IMR-90 (cell line): ENCODE results near the gene CDYL2. TPM values are rescaled to one million over a fixed set of nuclear protein-coding genes. Genes with fewer than 3 reads are reported as not detected.

Source experiments
- ATAC-seq: fragments of 200-7000 bp; cut with Tn5 transposase; 2 replicates; pipeline ENCODE4 v1.9.1; 2020; ENCODE audit warnings: low read depth, mild to moderate bottlenecking, moderate library complexity
- BruUV-seq: library from RNA; stranded (reverse); fragments of 400-500 nt; replicated peaks from 2 replicates; lab custom pipeline; 2021; lab: Mats Ljungman, UMichigan
- CTCF ChIA-PET: fragments of 300-600 bp; formaldehyde crosslinking; extraction: SDS; loops from one replicate; lab custom pipeline; 2021; ENCODE audit warnings: antibody characterized with exemption; lab: Yijun Ruan, JAX
- POLR2A ChIA-PET: fragments of 300-600 bp; sonication (Branson Sonifier 250); formaldehyde crosslinking; loops from one replicate; lab custom pipeline; 2022; ENCODE audit warnings: antibody characterized with exemption; ENCODE audit not compliant: unreplicated experiment; lab: Charles Lee
- DNase-seq: peaks from one replicate; pipeline ENCODE4 v3.0.0; 2013
- H2AFZ ChIP-seq: replicated peaks from 2 replicates; pipeline ENCODE3; 2013; ENCODE audit warnings: low read length, mild to moderate bottlenecking; ENCODE audit not compliant: poor library complexity
- H2AK5ac ChIP-seq: 2 replicates; pipeline ENCODE4 v1.6.1; 2013; ENCODE audit warnings: low read depth, low read length, inconsistent platforms
- H2AK9ac ChIP-seq: replicated peaks from 2 replicates; pipeline ENCODE3; 2013; ENCODE audit warnings: mild to moderate bottlenecking, low read depth, low read length, moderate library complexity; ENCODE audit not compliant: poor library complexity
- H2BK120ac ChIP-seq: 2 replicates; pipeline ENCODE4 v1.6.1; 2013; ENCODE audit warnings: low read depth, low read length, inconsistent platforms
- H2BK15ac ChIP-seq: 3 replicates; pipeline ENCODE4 v1.6.1; 2013; ENCODE audit warnings: low read depth, low read length, inconsistent platforms
- H2BK20ac ChIP-seq: 2 replicates; pipeline ENCODE4 v1.6.1; 2013; ENCODE audit warnings: low read depth, mild to moderate bottlenecking, inconsistent platforms, low read length, moderate library complexity
- H2BK5ac ChIP-seq: 2 replicates; pipeline ENCODE4 v1.6.1; 2013; ENCODE audit warnings: mild to moderate bottlenecking, low read depth, low read length, inconsistent platforms; ENCODE audit not compliant: poor library complexity, severe bottlenecking
- H3K14ac ChIP-seq: replicated peaks from 2 replicates; pipeline ENCODE4 v1.6.1; 2013; ENCODE audit warnings: low read depth, low read length, inconsistent platforms
- H3K18ac ChIP-seq: 2 replicates; pipeline ENCODE4 v1.6.1; 2013; ENCODE audit warnings: low read depth, low read length, control low read depth
- H3K23ac ChIP-seq: 2 replicates; pipeline ENCODE4 v1.6.1; 2013; ENCODE audit warnings: low read depth, low read length, inconsistent platforms
- H3K27ac ChIP-seq: 2 replicates; pipeline ENCODE4 v1.5.1; 2013; ENCODE audit warnings: mild to moderate bottlenecking, control low read depth, low read length; ENCODE audit not compliant: insufficient read depth
- H3K27me3 ChIP-seq: 2 replicates; pipeline ENCODE4 v1.6.1; 2013; ENCODE audit warnings: low read length; ENCODE audit not compliant: control insufficient read depth, insufficient read depth
- H3K36me3 ChIP-seq: 2 replicates; pipeline ENCODE4 v1.6.1; 2013; ENCODE audit warnings: low read length, mixed read lengths; ENCODE audit not compliant: control insufficient read depth, insufficient read depth
- H3K4ac ChIP-seq: 2 replicates; pipeline ENCODE4 v1.6.1; 2013; ENCODE audit warnings: low read depth, low read length, inconsistent platforms
- H3K4me1 ChIP-seq: 2 replicates; pipeline ENCODE4 v1.6.1; 2013; ENCODE audit warnings: low read length, mixed read lengths; ENCODE audit not compliant: control insufficient read depth, insufficient read depth
- H3K4me2 ChIP-seq: 2 replicates; pipeline ENCODE4 v1.6.1; 2013; ENCODE audit warnings: low read depth, mild to moderate bottlenecking, control low read depth, low read length, moderate library complexity
- H3K4me3 ChIP-seq: 2 replicates; pipeline ENCODE4 v1.5.1; 2013; ENCODE audit warnings: low read depth, mild to moderate bottlenecking, control low read depth, low read length, moderate library complexity; ENCODE audit not compliant: insufficient read depth
- H3K56ac ChIP-seq: 2 replicates; pipeline ENCODE4 v1.6.1; 2013; ENCODE audit warnings: low read length, inconsistent platforms; ENCODE audit not compliant: insufficient read depth; ENCODE audit errors: extremely low read depth
- H3K79me1 ChIP-seq, 2 experiments: 2 replicates each; pipeline ENCODE4 v1.6.1; 2013; ENCODE audit warnings: low read length in 2 of 2, inconsistent platforms in 1 of 2, low read depth in 1 of 2
- H3K9ac ChIP-seq: 2 replicates; pipeline ENCODE4 v1.6.1; 2013; ENCODE audit warnings: low read depth, low read length, control low read depth
- H3K9me1 ChIP-seq: 2 replicates; pipeline ENCODE4 v1.6.1; 2013; ENCODE audit warnings: low read length, inconsistent platforms; ENCODE audit not compliant: insufficient read depth
- H3K9me3 ChIP-seq: 2 replicates; pipeline ENCODE4 v1.6.1; 2013; ENCODE audit warnings: low read length; ENCODE audit not compliant: control insufficient read depth, insufficient read depth
- H4K20me1 ChIP-seq: 2 replicates; pipeline ENCODE4 v1.6.1; 2013; ENCODE audit warnings: low read length, inconsistent platforms; ENCODE audit not compliant: insufficient read depth
- H4K5ac ChIP-seq: 2 replicates; pipeline ENCODE4 v1.6.1; 2013; ENCODE audit warnings: mild to moderate bottlenecking, low read depth, low read length, control low read depth
- H4K8ac ChIP-seq, 2 experiments: 2 replicates each; pipeline ENCODE4 v1.6.1; 2013; ENCODE audit warnings: low read depth in 2 of 2, low read length in 2 of 2, control low read depth in 1 of 2, inconsistent platforms in 1 of 2
- H4K91ac ChIP-seq: 2 replicates; pipeline ENCODE4 v1.6.1; 2013; ENCODE audit warnings: low read depth, low read length, inconsistent platforms; ENCODE audit not compliant: insufficient read depth
- BHLHE40 ChIP-seq: fragments of 150-350 bp; IDR thresholded peaks from 2 replicates; pipeline ENCODE4 v1.6.1; 2016; ENCODE audit warnings: mild to moderate bottlenecking, low read depth, low read length
- CHD1 ChIP-seq: IDR thresholded peaks from 2 replicates; pipeline ENCODE4 v1.6.1; 2012; ENCODE audit warnings: low read depth, low read length, improper control_type of control experiment
- RCOR1 ChIP-seq: IDR thresholded peaks from 2 replicates; pipeline ENCODE4 v1.6.1; 2012; ENCODE audit warnings: mild to moderate bottlenecking, low read length, improper control_type of control experiment; ENCODE audit not compliant: insufficient replicate concordance
- RFX5 ChIP-seq: IDR thresholded peaks from 2 replicates; pipeline ENCODE4 v1.8.0; 2012; ENCODE audit warnings: low read depth, mild to moderate bottlenecking, low read length, moderate library complexity
- WGBS, 2 experiments: methylation state at CpG; one replicate each; pipeline versions ENCODE4 v1.1.5 to v1.1.7; 2013; ENCODE audit warnings: missing lambda C conversion rate in 2 of 2; ENCODE audit not compliant: insufficient read length in 1 of 2; ENCODE audit errors: extremely low coverage in 2 of 2; 5-methylcytosine and 5-hydroxymethylcytosine counted together
- dilution Hi-C: fragments of 300-500 bp; cut with HindIII; formaldehyde crosslinking; loops from one replicate; pipeline ENCODE4 v1.14.3; 2018; ENCODE audit warnings: low sequenced_read_pairs; ENCODE audit not compliant: unreplicated experiment
- in situ Hi-C: fragments of 300-500 bp; cut with MboI; formaldehyde crosslinking; loops from 3 replicates; pipeline ENCODE4 v1.14.3; 2019; ENCODE audit warnings: low sequenced_read_pairs, inconsistent platforms, mixed read lengths
- intact Hi-C: fragments of 100-400 bp; cut with micrococcal nuclease; formaldehyde crosslinking; loops from 2 replicates; pipeline ENCODE4 v1.10.0; 2022
- polyA plus RNA-seq, 3 experiments: library from polyadenylated mRNA; depleted of rRNA; stranded (reverse); fragments of >200 nt; gene quantifications; 2 replicates each; pipeline ENCODE4 v1.2.3, GENCODE V29; 2012; ENCODE audit warnings: low replicate concordance in 1 of 3
- total RNA-seq: library from RNA; depleted of rRNA; stranded (reverse); fragments of >200 nt; gene quantifications from 2 replicates; pipeline ENCODE4 v1.2.3, GENCODE V29; 2012
- TF ChIP-seq, protein P1 (sequence below): fragments of 150-350 bp; IDR thresholded peaks from 2 replicates; pipeline ENCODE4 v1.6.1; 2017; ENCODE audit warnings: mild to moderate bottlenecking, antibody characterized with exemption, low read length, low read depth

CDYL2 gene
- total and polyA plus RNA-seq, 2 of the 4 experiments (the other 2 are of a cell fraction): 1.2 to 3.9 TPM

DNA sequence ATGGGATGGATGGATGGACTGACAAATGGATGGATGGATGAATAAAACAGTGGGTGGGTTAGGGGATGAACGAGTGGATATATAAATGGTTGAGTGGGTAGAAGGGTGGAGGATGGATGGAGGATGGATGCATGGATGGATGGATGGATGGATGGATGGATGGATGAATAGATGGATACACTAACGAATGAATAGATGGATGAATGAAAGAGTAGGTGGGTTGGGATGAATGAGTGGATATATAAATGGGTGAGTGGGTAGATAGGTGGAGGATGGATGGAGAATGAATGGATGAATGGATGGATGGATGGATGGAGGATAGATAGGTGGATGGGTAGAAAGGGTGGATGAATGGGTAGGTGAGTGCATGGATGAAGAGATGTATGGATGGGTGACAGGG is 62.1 kb downstream of the CDYL2 start:
- Histone ChIP-seq H3K36me3 (no peaks in the 10 kb centered on the region), H3K9me1 (no peaks in the 10 kb centered on the region), H2BK20ac (no peak overlapping the region), H2AK9ac (no peak overlapping the region), H3K4me1 (no peaks in the 10 kb centered on the region), H2BK15ac (no peak overlapping the region), H3K9me3 (peaks cover 6% of the 10 kb centered on the region), H3K4me2 (no peak overlapping the region), H3K4ac (no peak overlapping the region), H3K9ac (no peak overlapping the region), H2AK5ac (no peak overlapping the region), H3K27ac (no peak overlapping the region), H3K27me3 (no peaks in the 10 kb centered on the region), H3K14ac (no peak overlapping the region), H4K91ac (no peak overlapping the region), H3K56ac (no peak overlapping the region), H3K18ac (no peak overlapping the region), H2BK120ac (no peak overlapping the region), H4K20me1 (no peaks in the 10 kb centered on the region; the same call in 1 of the 2 replicates), H4K5ac (no peak overlapping the region), H2AFZ (no peak overlapping the region), H2BK5ac (peak overlapping the region; percentile 62), H3K4me3 (no peak overlapping the region), H3K79me1 (peaks cover 0 to 5% of the 10 kb centered on the region in 2 experiments; a peak in 1 of 4 replicates), H3K23ac (no peak overlapping the region), H4K8ac (no peak overlapping the region)
- no TSS peak for BruUV-seq
- TF ChIP-seq, protein P1, sequence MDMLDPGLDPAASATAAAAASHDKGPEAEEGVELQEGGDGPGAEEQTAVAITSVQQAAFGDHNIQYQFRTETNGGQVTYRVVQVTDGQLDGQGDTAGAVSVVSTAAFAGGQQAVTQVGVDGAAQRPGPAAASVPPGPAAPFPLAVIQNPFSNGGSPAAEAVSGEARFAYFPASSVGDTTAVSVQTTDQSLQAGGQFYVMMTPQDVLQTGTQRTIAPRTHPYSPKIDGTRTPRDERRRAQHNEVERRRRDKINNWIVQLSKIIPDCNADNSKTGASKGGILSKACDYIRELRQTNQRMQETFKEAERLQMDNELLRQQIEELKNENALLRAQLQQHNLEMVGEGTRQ: no peak
- TF ChIP-seq RCOR1 (no peak), BHLHE40 (no peak), RFX5 (no peak), CHD1 (no peak)
- ATAC-seq: no peak
- POLR2A ChIA-PET: no interaction called here
- CTCF ChIA-PET: no interaction called here
- WGBS, 2 experiments: 37 to 100% methylated on average over 2 of the region's 2 CpGs
- DNase-seq: no peak
- intact Hi-C loops: no loop called here
- in situ Hi-C loops: no loop called here
- dilution Hi-C loops: no loop called here
